Transverse colon (tissue), 4 donors: ENCODE data around the gene TSN. TPM values are rescaled to one million over a fixed set of nuclear protein-coding genes. Genes with fewer than 3 reads are reported as not detected.
A peak's percentile ranks its signal among the peaks of the same experiment; 100 is the strongest.
"Not testable (repeated sequence)": the region's sequence is repeated elsewhere in the genome, so short reads cannot be mapped to it uniquely, and the experiment has no call there.

ENCODE experiments used
- DNase-seq: peaks from one replicate; pipeline ENCODE4 v3.0.0-alpha.2; 2019
- H3K27ac ChIP-seq, 4 donors: fragments of 200-600 bp; sonication (generic); 2 replicates each; pipeline ENCODE4 v1.5.1; 2016 to 2018; ENCODE audit warnings: inconsistent platforms in 4 of 4
- H3K27me3 ChIP-seq: fragments of 200-600 bp; sonication (generic); 2 replicates; pipeline ENCODE4 v1.5.1; 2017; ENCODE audit warnings: inconsistent platforms
- H3K36me3 ChIP-seq, 4 donors: fragments of 200-600 bp; sonication (generic); 2 replicates each; pipeline ENCODE4 v1.5.1; 2017 to 2019; ENCODE audit warnings: inconsistent platforms in 4 of 4
- H3K4me1 ChIP-seq, 4 donors: fragments of 200-600 bp; sonication (generic); 2 replicates each; pipeline ENCODE4 v1.5.1; 2017 to 2020; ENCODE audit warnings: inconsistent platforms in 4 of 4
- H3K4me3 ChIP-seq, 4 donors: fragments of 200-600 bp; sonication (generic); 1 replicate in 1 of 4; 2 replicates in 3 of 4; pipeline versions ENCODE4 v1.5.1 to v1.6.1; 2017 to 2019; ENCODE audit warnings: inconsistent platforms in 4 of 4
- H3K9me3 ChIP-seq, 2 donors: fragments of 200-600 bp; sonication (generic); 2 replicates each; pipeline ENCODE4 v1.5.1; 2017 to 2019; ENCODE audit warnings: inconsistent platforms in 2 of 2
- CTCF ChIP-seq, 5 experiments: fragments of 200-600 bp in 3 of 5; fragments of 450-650 bp in 2 of 5; sonication (generic) in 3 of 5; IDR thresholded peaks; 1 replicate in 2 of 5; 2 replicates in 3 of 5; pipeline ENCODE4 v1.5.1; 2016 to 2017; ENCODE audit warnings: antibody characterized with exemption in 5 of 5, inconsistent platforms in 3 of 5, mild to moderate bottlenecking in 2 of 5, moderate library complexity in 1 of 5
- EP300 ChIP-seq: sonication (generic); formaldehyde crosslinking; IDR thresholded peaks from one replicate; pipeline ENCODE4 v1.6.1; 2017; ENCODE audit warnings: antibody characterized with exemption, low read depth
- POLR2A ChIP-seq: fragments of 450-650 bp; IDR thresholded peaks from one replicate; pipeline ENCODE4 v1.6.1; 2016; ENCODE audit warnings: antibody characterized with exemption, mild to moderate bottlenecking, moderate library complexity
- POLR2AphosphoS5 ChIP-seq, 3 donors: sonication (generic); formaldehyde crosslinking; IDR thresholded peaks; one replicate each; pipeline ENCODE4 v1.6.1; 2016; ENCODE audit warnings: antibody characterized with exemption in 3 of 3
- WGBS, 2 donors: methylation state at CpG; one replicate each; pipeline ENCODE4 v1.1.5; 2018; ENCODE audit warnings: low coverage in 1 of 2; 5-methylcytosine and 5-hydroxymethylcytosine counted together
- in situ Hi-C, 4 donors: fragments of 200-750 bp; cut with MboI; loops; one replicate each; pipeline versions ENCODE4 v1.15.0 to v1.15.1; 2017; ENCODE audit warnings: low sequenced_read_pairs in 3 of 4, low pct_ligation_motif_present in 1 of 4, low pct_unique_long_range_greater_than_20kb in 1 of 4
- intact Hi-C: fragments of 100-400 bp; cut with DNase I; formaldehyde crosslinking; loops from one replicate; pipeline ENCODE4 v1.15.1; 2023; ENCODE audit warnings: low total_unique reads
- total RNA-seq, 4 donors: library from RNA; depleted of rRNA; stranded (reverse); fragments of >200 nt; gene quantifications; one replicate each; pipeline ENCODE4 v1.1.0, GENCODE V29; 2016

The TSN gene
- total RNA-seq, 4 donors from 2014 or later, result 8.2 to 33.5 (median 23.7) TPM

GRCh38 chr2:121707920-121708361, 47.5 kb upstream of the TSN start:
- Histone ChIP-seq H3K4me3 (peak overlapping the region in 1 of 4 donors; percentile 29), H3K9me3 (no peaks in the 10 kb centered on the region), H3K27ac (peak overlapping the region; percentile 57 to 85 (median 70)), H3K4me1 (peaks cover 0 to 16% (median 1%) of the 10 kb centered on the region in 4 donors), H3K27me3 (no peaks in the 10 kb centered on the region), H3K36me3 (no peaks in the 10 kb centered on the region)
- 34 to 40% methylated on average over 5 of the region's 5 CpGs for WGBS, 2 donors
- in situ Hi-C loops, result loop anchor here in 3 of 4 donors (25.0 kb wide), 4 partner anchors 171 to 621 kb away; partner anchors contain the start of gene RNU4ATAC (in 1 of the 3)
- intact Hi-C loops, result no loop called here
- TF ChIP-seq POLR2AphosphoS5 (IDR thresholded peaks at IDR 0.05) (no peak), CTCF (IDR thresholded peaks at IDR 0.05) (no peak), POLR2A (no peak), EP300 (no peak)
- DNase-seq, result peak; percentile 66

- TF ChIP-seq POLR2AphosphoS5 (IDR thresholded peaks at IDR 0.05) (no peak), POLR2A (no peak), CTCF (IDR thresholded peaks at IDR 0.05) (no peak), EP300 (no peak)
- intact Hi-C loops (loop anchor here (10.0 kb wide), 1 partner anchor 175 kb away; the partner anchor contains the start of gene RNU4ATAC), in situ Hi-C loops (loop anchor here (10.0 to 25.0 kb wide), 6 partner anchors 173 to 623 kb away; partner anchors contain the start of gene RNU4ATAC (in 1 of the 4))
- no peak overlapping the region for H3K4me3 ChIP-seq
- WGBS, 2 donors, result 75% methylated on average over 11 of the region's 11 CpGs; no CpG with 5 or more reads in 1 of the 2 donors
- H3K27ac ChIP-seq, result no peak overlapping the region
- H3K4me1 ChIP-seq, result peaks cover 0 to 16% (median 1%) of the 10 kb centered on the region in 4 donors
- no peak for DNase-seq
- H3K36me3 ChIP-seq, result no peaks in the 10 kb centered on the region
- no peaks in the 10 kb centered on the region for H3K27me3 ChIP-seq
- H3K9me3 ChIP-seq, result no peaks in the 10 kb centered on the region
Observed at GRCh38 chr2:121709776-121710469, 45.5 kb upstream of the TSN start.

GRCh38 chr2:121710470-121711170, 44.8 kb upstream of the TSN start:
- H3K36me3 ChIP-seq, result no peaks in the 10 kb centered on the region
- H3K27me3 ChIP-seq, result no peaks in the 10 kb centered on the region
- no peak overlapping the region for H3K27ac ChIP-seq
- intact Hi-C loops, result loop anchor here (10.0 kb wide), 1 partner anchor 176 kb away; the partner anchor contains the start of gene RNU4ATAC
- no peak for DNase-seq
- H3K4me1 ChIP-seq, result peaks cover 0 to 16% (median 1%) of the 10 kb centered on the region in 4 donors
- no peak overlapping the region for H3K4me3 ChIP-seq
- TF ChIP-seq CTCF (IDR thresholded peaks at IDR 0.05) (no peak), POLR2AphosphoS5 (IDR thresholded peaks at IDR 0.05) (no peak), POLR2A (no peak), EP300 (no peak)
- in situ Hi-C loops, result loop anchor here (10.0 to 25.0 kb wide), 6 partner anchors 173 to 623 kb away; partner anchors contain the start of gene RNU4ATAC (in 1 of the 4)
- 81% methylated on average over 7 of the region's 7 CpGs; no CpG with 5 or more reads in 1 of the 2 donors for WGBS, 2 donors
- no peaks in the 10 kb centered on the region for H3K9me3 ChIP-seq

GRCh38 chr2:121711481-121711880, 44.0 kb upstream of the TSN start:
- peaks cover 0 to 16% (median 1%) of the 10 kb centered on the region in 4 donors for H3K4me1 ChIP-seq
- DNase-seq, H3K4me3 ChIP-seq, H3K27ac ChIP-seq, H3K36me3 ChIP-seq, H3K27me3 ChIP-seq, H3K9me3 ChIP-seq: not testable (repeated sequence)
- in situ Hi-C loops, result loop anchor here (10.0 to 25.0 kb wide), 6 partner anchors 174 to 624 kb away; partner anchors contain the start of gene RNU4ATAC (in 1 of the 4)
- 90% methylated on average over 3 of the region's 3 CpGs; no CpG with 5 or more reads in 1 of the 2 donors for WGBS, 2 donors
- intact Hi-C loops, result loop anchor here (10.0 kb wide), 1 partner anchor 177 kb away; the partner anchor contains the start of gene RNU4ATAC
